Measurements from ENCODE around the gene ARFGAP1. TPM values are rescaled to one million over a fixed set of nuclear protein-coding genes. Genes with fewer than 3 reads are reported as not detected.

The ARFGAP1 gene
- total RNA-seq, 3 donors from 2014 or later = 110 to 112 (median 110) TPM

GRCh38 chr20:63273635-63274380, 1.2 kb downstream of the ARFGAP1 start:
- Mint-ChIP-seq H3K4me3 (peak overlapping the region; percentile 89), H3K9me3 (no peaks in the 10 kb centered on the region), H3K4me1 (ENCODE audit: low read depth) (peaks cover 26% of the 10 kb centered on the region), H3K36me3 (ENCODE audit: insufficient read depth) (no peaks in the 10 kb centered on the region), H3K27me3 (ENCODE audit: low read depth) (no peaks in the 10 kb centered on the region)
- ATAC-seq (no peak), DNase-seq (no peak)

DNA sequence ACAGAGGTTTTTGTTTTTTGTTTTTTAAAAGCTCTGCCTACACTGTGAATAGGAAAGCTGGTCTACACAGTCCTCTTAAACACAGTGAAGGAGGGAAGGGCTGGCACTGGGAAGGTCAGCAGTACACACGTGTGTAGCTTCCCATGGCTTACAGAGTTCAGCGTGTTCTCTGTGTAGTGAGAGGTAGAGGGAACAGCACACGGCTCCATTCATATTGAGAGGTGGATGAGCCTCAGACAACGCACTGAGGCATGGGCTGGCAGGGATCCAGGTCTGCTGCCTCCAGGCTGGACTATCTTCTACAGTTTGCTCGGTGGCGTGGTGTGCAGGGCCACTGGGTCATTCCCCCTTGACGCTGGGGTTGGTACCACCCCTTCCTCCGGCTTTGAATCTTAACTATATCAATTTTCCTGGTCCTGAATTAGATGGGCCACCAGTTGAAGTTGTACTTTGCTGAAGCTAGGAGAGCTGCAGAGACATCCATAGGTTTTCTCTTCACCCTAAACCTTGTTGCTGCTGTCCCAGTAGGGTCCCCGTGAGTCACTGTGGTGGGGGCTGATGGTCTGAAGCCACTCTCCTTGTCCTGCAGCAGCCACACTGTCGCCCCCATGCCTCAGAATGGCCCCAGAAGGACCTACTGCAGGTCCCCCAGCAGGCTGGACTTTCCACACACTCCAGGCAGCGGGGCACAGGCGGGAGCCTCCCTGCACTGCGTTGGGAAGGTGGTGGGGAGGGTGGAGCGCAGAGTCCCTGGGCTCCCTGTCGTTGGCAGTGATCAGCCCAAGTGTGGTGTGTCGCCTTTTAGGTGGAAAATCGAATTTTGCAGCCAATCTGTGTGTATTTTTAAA, 2.0 kb downstream of the ARFGAP1 start:
- no peaks in the 10 kb centered on the region for H3K27me3 Mint-ChIP-seq (ENCODE audit: low read depth)
- no peaks in the 10 kb centered on the region for H3K9me3 Mint-ChIP-seq
- H3K4me1 Mint-ChIP-seq (ENCODE audit: low read depth) = peaks cover 26% of the 10 kb centered on the region
- DNase-seq (no peak), ATAC-seq (no peak)
- no peaks in the 10 kb centered on the region for H3K36me3 Mint-ChIP-seq (ENCODE audit: insufficient read depth)
- peak overlapping the region; percentile 64 for H3K4me3 Mint-ChIP-seq

- no peak for ATAC-seq
- Mint-ChIP-seq H3K36me3 (ENCODE audit: insufficient read depth) (peaks cover 5% of the 10 kb centered on the region), H3K27me3 (ENCODE audit: low read depth) (no peaks in the 10 kb centered on the region), H3K4me1 (ENCODE audit: low read depth) (peaks cover 26% of the 10 kb centered on the region), H3K4me3 (no peak overlapping the region), H3K9me3 (no peaks in the 10 kb centered on the region)
- no peak for DNase-seq
Observed at GRCh38 chr20:63275825-63276224, 3.2 kb downstream of the ARFGAP1 start.

DNA sequence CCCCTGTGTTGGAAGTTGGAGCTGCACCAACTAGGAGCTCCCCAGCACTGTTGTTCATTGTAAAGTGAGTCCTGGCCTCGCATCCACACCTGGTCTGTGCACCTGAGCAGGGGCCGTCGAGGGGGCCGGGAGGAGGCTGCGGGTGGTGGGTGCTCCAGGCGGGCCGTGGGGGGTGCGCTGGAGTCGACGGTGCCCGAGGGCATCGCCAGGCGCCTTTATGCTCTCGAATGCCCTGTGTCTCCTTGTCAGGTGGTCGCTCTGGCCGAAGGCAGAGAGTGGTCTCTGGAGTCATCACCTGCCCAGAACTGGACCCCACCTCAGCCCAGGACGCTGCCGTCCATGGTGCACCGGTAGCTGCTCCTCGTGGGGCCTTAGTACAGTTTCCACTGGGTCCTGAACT, 4.3 kb downstream of the ARFGAP1 start:
- Mint-ChIP-seq H3K4me3 (no peak overlapping the region), H3K9me3 (no peaks in the 10 kb centered on the region), H3K27me3 (ENCODE audit: low read depth) (no peaks in the 10 kb centered on the region), H3K4me1 (ENCODE audit: low read depth) (peaks cover 22% of the 10 kb centered on the region), H3K36me3 (ENCODE audit: insufficient read depth) (peaks cover 5% of the 10 kb centered on the region)
- no peak for ATAC-seq
- DNase-seq = no peak

- no peak overlapping the region for H3K4me3 Mint-ChIP-seq
- ATAC-seq = no peak
- H3K4me1 Mint-ChIP-seq (ENCODE audit: low read depth) = peaks cover 22% of the 10 kb centered on the region
- no peaks in the 10 kb centered on the region for H3K9me3 Mint-ChIP-seq
- H3K36me3 Mint-ChIP-seq (ENCODE audit: insufficient read depth) = peaks cover 5% of the 10 kb centered on the region
- no peak for DNase-seq
- H3K27me3 Mint-ChIP-seq (ENCODE audit: low read depth) = no peaks in the 10 kb centered on the region
Observed at GRCh38 chr20:63277466-63278272, 5.1 kb downstream of the ARFGAP1 start.

- Mint-ChIP-seq H3K27me3 (ENCODE audit: low read depth) (no peaks in the 10 kb centered on the region), H3K9me3 (no peaks in the 10 kb centered on the region), H3K36me3 (ENCODE audit: insufficient read depth) (peaks cover 6% of the 10 kb centered on the region), H3K4me1 (ENCODE audit: low read depth) (peaks cover 20% of the 10 kb centered on the region), H3K4me3 (no peak overlapping the region)
- no peak for ATAC-seq
- no peak for DNase-seq
Observed at GRCh38 chr20:63278661-63279060, 6.0 kb downstream of the ARFGAP1 start.

- H3K4me3 Mint-ChIP-seq = no peak overlapping the region
- H3K27me3 Mint-ChIP-seq (ENCODE audit: low read depth) = no peaks in the 10 kb centered on the region
- DNase-seq (no peak), ATAC-seq (no peak)
- peaks cover 13% of the 10 kb centered on the region for H3K4me1 Mint-ChIP-seq (ENCODE audit: low read depth)
- no peaks in the 10 kb centered on the region for H3K9me3 Mint-ChIP-seq
- H3K36me3 Mint-ChIP-seq (ENCODE audit: insufficient read depth) = peaks cover 8% of the 10 kb centered on the region
Observed at GRCh38 chr20:63279931-63280330, 7.3 kb downstream of the ARFGAP1 start.

DNA sequence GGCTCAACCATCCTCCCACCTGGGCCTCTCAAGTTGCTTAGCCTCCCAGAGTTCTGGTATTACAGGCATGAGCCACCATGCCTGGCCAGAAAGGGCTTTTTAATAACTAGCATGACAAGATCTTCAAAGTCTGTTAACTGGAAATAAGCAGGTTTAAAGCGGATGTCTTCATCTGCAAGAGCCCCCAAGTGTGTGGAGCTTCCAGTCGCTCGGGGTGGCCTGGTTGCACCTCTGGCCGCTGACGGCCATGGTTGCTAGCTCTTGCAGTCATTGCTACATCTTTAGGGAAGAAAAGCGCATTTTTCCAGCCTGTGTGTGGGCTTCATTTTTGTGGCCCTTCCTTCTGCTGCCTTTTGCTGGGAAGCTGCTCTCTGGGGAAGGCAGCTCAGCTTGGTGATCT, 7.8 kb downstream of the ARFGAP1 start:
- Mint-ChIP-seq H3K36me3 (ENCODE audit: insufficient read depth) (peaks cover 8% of the 10 kb centered on the region), H3K9me3 (no peaks in the 10 kb centered on the region), H3K4me3 (no peak overlapping the region), H3K27me3 (ENCODE audit: low read depth) (no peaks in the 10 kb centered on the region), H3K4me1 (ENCODE audit: low read depth) (peaks cover 8% of the 10 kb centered on the region)
- ATAC-seq (no peak), DNase-seq (no peak)

DNA sequence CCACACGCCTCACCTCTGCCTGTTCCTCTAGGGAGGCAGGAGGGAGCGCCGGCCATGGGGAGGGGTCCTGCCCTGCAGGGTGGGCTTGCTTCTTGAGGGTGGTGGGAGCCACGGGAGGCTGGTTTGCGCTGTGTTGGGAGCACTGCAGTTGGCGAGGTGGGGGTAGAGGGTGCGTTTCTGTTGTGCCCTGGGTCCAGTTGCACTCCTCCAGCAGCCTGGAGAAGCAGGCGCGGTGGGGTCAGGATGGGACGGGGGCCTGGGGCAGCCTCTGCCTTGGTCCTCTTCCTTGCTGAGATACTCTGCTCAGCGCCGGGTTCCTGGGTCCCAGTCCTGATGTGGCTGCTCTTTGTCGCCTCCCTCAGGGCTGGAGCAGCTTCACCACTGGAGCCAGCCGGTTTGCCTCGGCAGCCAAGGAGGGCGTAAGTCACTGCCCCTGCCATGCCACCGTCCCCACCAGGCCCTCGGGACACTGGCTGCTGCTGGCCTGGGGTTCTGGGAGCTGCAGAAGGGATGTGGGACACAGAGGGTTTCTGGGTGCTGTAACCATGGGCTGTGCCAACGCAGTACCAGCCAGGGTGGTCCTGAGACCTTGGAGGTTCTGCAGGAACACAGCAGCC, 8.4 kb downstream of the ARFGAP1 start:
- ATAC-seq (no peak), DNase-seq (no peak)
- Mint-ChIP-seq H3K9me3 (no peaks in the 10 kb centered on the region), H3K36me3 (ENCODE audit: insufficient read depth) (peaks cover 8% of the 10 kb centered on the region), H3K4me3 (no peak overlapping the region), H3K4me1 (ENCODE audit: low read depth) (peaks cover 7% of the 10 kb centered on the region), H3K27me3 (ENCODE audit: low read depth) (no peaks in the 10 kb centered on the region)

- Mint-ChIP-seq H3K9me3 (no peaks in the 10 kb centered on the region), H3K36me3 (ENCODE audit: insufficient read depth) (peaks cover 9% of the 10 kb centered on the region)
- ATAC-seq = no peak
Observed at GRCh38 chr20:63281742-63282665, 9.4 kb downstream of the ARFGAP1 start.

GRCh38 chr20:63282946-63283345, 10.3 kb downstream of the ARFGAP1 start:
- Mint-ChIP-seq H3K36me3 (ENCODE audit: insufficient read depth) (peaks cover 10% of the 10 kb centered on the region), H3K4me3 (no peak overlapping the region), H3K4me1 (ENCODE audit: low read depth) (peaks cover 4% of the 10 kb centered on the region), H3K27me3 (ENCODE audit: low read depth) (no peaks in the 10 kb centered on the region), H3K9me3 (no peaks in the 10 kb centered on the region)
- ATAC-seq (no peak), DNase-seq (no peak)

More at GRCh38 chr20:63281742-63282665, 9.4 kb downstream of the ARFGAP1 start:
- DNase-seq = no peak
- peaks cover 4% of the 10 kb centered on the region for H3K4me1 Mint-ChIP-seq (ENCODE audit: low read depth)
- H3K4me3 Mint-ChIP-seq = no peak overlapping the region
- no peaks in the 10 kb centered on the region for H3K27me3 Mint-ChIP-seq (ENCODE audit: low read depth)

GRCh38 chr20:63283397-63284082, 10.9 kb downstream of the ARFGAP1 start:
- ATAC-seq = peak in 1 of 2 donors; percentile 6

GRCh38 chr20:63284083-63284440, 11.4 kb downstream of the ARFGAP1 start:
- Mint-ChIP-seq H3K4me3 (peak overlapping the region; percentile 66), H3K27me3 (ENCODE audit: low read depth) (no peaks in the 10 kb centered on the region), H3K4me1 (ENCODE audit: low read depth) (peaks cover 4% of the 10 kb centered on the region), H3K36me3 (ENCODE audit: insufficient read depth) (peaks cover 14% of the 10 kb centered on the region), H3K9me3 (no peaks in the 10 kb centered on the region)
- ATAC-seq (peak; percentile 41 to 56), DNase-seq (no peak)

More at GRCh38 chr20:63283397-63284082, 10.9 kb downstream of the ARFGAP1 start:
- H3K4me1 Mint-ChIP-seq (ENCODE audit: low read depth) = peaks cover 4% of the 10 kb centered on the region
- DNase-seq = no peak
- peak overlapping the region; percentile 66 for H3K4me3 Mint-ChIP-seq
- H3K9me3 Mint-ChIP-seq = no peaks in the 10 kb centered on the region
- H3K27me3 Mint-ChIP-seq (ENCODE audit: low read depth) = no peaks in the 10 kb centered on the region
- H3K36me3 Mint-ChIP-seq (ENCODE audit: insufficient read depth) = peaks cover 10% of the 10 kb centered on the region
